ENCODE data around the gene GALNT10. TPM values are rescaled to one million over a fixed set of nuclear protein-coding genes. Genes with fewer than 3 reads are reported as not detected.

GALNT10 gene
- total RNA-seq, 4 donors from 2014 or later, result 35.9 to 59.4 (median 46.8) TPM

DNA sequence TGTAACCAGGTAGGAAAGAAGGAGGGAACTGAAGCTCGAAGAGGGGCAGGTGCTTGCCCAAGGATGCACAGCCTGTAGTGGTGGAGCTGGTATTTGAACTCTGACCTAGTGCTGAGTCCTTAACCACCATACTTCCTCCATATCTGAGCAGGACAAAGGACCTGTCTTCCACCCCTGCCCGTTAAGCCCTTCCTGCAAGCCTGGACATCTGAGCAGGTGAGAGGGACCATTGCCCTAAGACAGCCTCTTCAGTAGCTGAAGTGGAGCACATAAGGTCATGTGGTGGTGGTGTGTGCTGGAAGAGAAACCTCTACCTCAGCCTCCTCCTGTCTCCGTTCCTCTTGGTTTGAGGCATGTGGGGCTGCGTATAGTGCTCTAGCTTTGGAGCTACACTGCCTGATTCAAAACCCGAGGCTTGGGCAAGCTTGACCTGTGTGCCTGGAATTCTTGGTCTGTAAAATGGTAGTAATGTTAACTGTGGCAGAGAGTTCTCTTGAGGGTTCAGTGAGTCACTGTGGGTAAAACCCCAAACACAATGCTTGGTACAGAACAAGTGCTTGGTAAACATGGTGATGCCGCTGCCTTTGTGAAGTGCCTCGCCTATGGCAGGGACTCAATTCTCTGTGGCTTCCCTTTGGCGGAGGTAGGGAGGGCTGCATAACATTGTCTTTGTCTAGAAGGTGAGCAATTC, 7.4 kb downstream of the GALNT10 start:
- H3K4me3 ChIP-seq, result no peak overlapping the region
- no peaks in the 10 kb centered on the region for H3K27me3 ChIP-seq
- H3K4me1 ChIP-seq, result peaks cover 0 to 33% (median 4%) of the 10 kb centered on the region in 4 donors
- TF ChIP-seq POLR2A (IDR thresholded peaks at IDR 0.05) (no peak), CTCF (IDR thresholded peaks at IDR 0.05) (no peak)
- no peaks in the 10 kb centered on the region for H3K36me3 ChIP-seq
- H3K27ac ChIP-seq, result peak overlapping the region; percentile 25 to 77 (median 50)
- no peaks in the 10 kb centered on the region for H3K9me3 ChIP-seq
- peak in 1 of 3 donors; percentile 75 for DNase-seq

- TF ChIP-seq POLR2A (IDR thresholded peaks at IDR 0.05), result no peak
- no peak for TF ChIP-seq CTCF (IDR thresholded peaks at IDR 0.05)
- H3K4me3 ChIP-seq, result no peak overlapping the region
- no peaks in the 10 kb centered on the region for H3K36me3 ChIP-seq
- DNase-seq, result no peak
- H3K27me3 ChIP-seq, result no peaks in the 10 kb centered on the region
- H3K9me3 ChIP-seq, result no peaks in the 10 kb centered on the region
- H3K27ac ChIP-seq, result peak overlapping the region in 3 of 4 donors; percentile 33 to 77 (median 68)
- peaks cover 0 to 33% (median 4%) of the 10 kb centered on the region in 4 donors for H3K4me1 ChIP-seq
Measured at GRCh38 chr5:154198611-154199230, 8.2 kb downstream of the GALNT10 start.

DNA sequence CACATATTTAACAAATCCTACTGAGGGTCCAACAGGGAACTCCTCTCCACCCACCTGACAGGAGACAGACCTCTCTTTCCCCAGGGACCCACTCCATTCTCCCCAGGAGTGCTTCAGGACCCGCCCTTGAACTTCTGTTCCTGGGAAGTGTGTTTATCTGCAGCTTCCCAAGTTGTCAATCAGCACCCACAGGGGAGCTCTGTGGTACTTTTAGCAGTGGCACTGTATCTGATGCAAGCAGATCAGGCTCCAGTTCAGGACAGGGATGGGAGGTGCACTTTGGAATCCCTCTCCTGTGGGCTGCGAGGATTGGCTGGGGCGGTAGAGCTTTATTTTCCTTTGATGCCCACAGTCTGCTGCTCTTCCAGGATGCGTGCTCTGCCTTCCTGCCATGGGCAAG, 8.7 kb downstream of the GALNT10 start:
- Histone ChIP-seq H3K27me3 (no peaks in the 10 kb centered on the region), H3K4me1 (peaks cover 0 to 33% (median 4%) of the 10 kb centered on the region in 4 donors), H3K36me3 (no peaks in the 10 kb centered on the region), H3K9me3 (no peaks in the 10 kb centered on the region), H3K4me3 (no peak overlapping the region), H3K27ac (peak overlapping the region in 3 of 4 donors; percentile 33 to 77 (median 68))
- DNase-seq, result no peak
- no peak for TF ChIP-seq CTCF (IDR thresholded peaks at IDR 0.05)
- no peak for TF ChIP-seq POLR2A (IDR thresholded peaks at IDR 0.05)

GRCh38 chr5:154199671-154200220, 9.2 kb downstream of the GALNT10 start:
- DNase-seq, result no peak
- no peaks in the 10 kb centered on the region for H3K36me3 ChIP-seq
- peak overlapping the region in 2 of 4 donors; percentile 68 to 77 for H3K27ac ChIP-seq
- no peaks in the 10 kb centered on the region for H3K27me3 ChIP-seq
- H3K4me3 ChIP-seq, result no peak overlapping the region
- H3K9me3 ChIP-seq, result no peaks in the 10 kb centered on the region
- TF ChIP-seq CTCF (IDR thresholded peaks at IDR 0.05) (no peak), POLR2A (IDR thresholded peaks at IDR 0.05) (no peak)
- H3K4me1 ChIP-seq, result peaks cover 0 to 33% (median 4%) of the 10 kb centered on the region in 4 donors

GRCh38 chr5:154200221-154200620, 9.7 kb downstream of the GALNT10 start:
- DNase-seq, result no peak
- peaks cover 0 to 33% (median 4%) of the 10 kb centered on the region in 4 donors for H3K4me1 ChIP-seq
- H3K27me3 ChIP-seq, result no peaks in the 10 kb centered on the region
- peak overlapping the region in 1 of 4 donors; percentile 77 for H3K27ac ChIP-seq
- no peaks in the 10 kb centered on the region for H3K36me3 ChIP-seq
- TF ChIP-seq CTCF (IDR thresholded peaks at IDR 0.05), result no peak
- H3K9me3 ChIP-seq, result no peaks in the 10 kb centered on the region
- no peak overlapping the region for H3K4me3 ChIP-seq
